ENCODE measurements around the gene SAMHD1.

Gene SAMHD1

DNA sequence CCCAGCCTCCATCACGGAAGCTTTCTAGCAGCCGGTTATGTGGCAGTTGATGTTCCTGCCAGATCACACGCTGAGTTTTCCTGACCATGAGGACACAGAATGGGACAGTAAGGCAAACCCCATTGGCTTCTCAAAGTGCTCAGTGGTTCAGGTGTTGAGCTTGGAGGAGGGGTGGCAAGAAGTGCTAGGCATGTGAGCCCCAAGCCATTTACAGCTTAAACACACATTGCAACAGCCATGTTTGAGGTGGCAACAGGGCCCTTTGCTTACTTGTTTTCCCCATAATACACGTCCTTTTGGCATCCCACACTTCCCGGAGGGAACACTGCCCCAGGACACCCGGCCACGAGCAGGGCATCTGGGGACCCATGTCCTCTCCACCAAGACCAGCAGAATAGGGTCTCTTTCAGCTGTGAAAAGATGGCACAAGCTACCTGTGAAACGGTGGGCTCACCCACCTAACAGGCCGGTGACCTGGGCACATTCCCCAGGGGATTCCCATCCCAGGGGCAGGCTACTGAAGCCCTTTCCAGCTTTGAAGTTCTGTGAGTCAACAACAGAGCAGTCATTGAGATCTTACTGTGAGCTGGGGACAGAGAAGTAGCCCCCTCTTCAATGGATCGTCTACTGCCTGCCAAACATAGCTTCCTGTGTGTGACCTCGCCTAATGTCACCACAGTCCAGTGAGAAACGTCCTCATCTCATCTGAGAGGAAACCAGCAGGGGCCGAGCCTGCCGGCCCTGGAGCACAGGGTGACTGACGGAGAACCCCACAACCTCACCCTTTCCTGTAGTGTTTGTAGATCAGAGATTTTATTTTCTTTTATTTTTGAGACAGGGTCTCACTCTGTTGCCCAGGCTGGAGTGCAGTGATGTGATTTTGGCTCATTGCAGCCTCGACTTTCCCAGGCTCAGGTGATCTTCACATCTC lies 79.6 kb downstream of the SAMHD1 start:
- DNase-seq = no peak

- DNase-seq = no peak
Observed at GRCh38 chr20:36866681-36867495, 84.6 kb downstream of the SAMHD1 start.

DNA sequence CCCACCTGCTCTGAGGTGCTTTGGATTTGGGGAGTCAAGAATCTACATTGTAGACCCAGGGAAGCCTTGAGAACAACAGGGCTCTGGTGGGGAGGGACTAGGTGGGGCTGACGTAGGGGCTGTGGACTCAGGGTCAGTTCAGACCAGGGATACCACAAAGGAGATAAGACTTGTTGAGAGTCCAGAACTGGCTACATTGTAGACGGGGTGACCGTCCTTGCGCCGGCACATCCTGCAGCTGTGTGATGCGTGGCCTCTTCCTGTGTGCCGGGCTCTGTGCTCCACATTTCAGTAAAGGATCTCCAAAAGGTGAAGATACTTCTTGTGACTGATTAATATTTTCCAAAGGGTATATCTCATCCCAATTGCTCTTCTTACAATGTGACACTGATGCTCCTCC lies 85.3 kb downstream of the SAMHD1 start:
- no peak for DNase-seq

- no peak for DNase-seq
Observed at GRCh38 chr20:36865861-36866149, 85.7 kb downstream of the SAMHD1 start.

DNA sequence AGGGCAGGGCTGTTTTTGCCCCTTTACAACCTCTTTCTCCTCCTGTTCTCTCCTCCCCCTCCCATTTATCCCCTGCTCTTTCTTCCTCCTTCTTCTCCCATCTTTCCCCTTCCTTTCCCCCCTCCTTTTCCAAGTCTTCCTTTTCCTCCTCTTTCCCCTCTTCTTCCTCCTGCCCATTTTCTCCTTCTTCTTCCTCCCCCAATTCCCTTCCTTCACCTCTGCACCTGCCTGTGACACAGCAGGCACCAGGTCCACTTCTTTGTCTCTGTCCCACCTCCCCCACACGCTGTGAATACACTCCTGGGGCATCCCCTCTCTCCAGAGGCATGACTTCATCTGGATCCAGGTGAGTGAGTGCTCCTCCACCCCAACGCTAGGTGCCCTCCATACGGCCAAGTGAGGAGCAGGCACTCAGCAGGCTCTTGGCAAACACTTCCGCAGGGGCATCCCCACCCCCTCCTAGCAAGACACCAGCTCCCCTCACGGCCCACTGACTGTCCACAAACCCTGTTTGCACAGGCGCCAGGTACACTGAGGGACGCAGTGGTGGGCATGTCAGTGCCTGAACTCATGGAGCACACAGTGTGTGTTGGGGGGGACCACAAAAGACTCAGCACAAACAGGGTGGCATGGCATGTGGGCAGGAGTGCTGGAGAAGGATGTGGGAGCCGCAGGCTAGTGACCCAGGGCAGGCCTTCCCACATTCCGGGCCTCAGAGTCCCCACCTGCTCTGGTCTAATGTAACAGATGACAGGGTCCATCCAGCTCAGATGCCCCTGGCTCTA lies 86.2 kb downstream of the SAMHD1 start:
- DNase-seq = no peak

- peak in 1 of 2 donors; percentile 11 for DNase-seq
Observed at GRCh38 chr20:36862857-36863668, 88.4 kb downstream of the SAMHD1 start.

- no peak for DNase-seq
Observed at GRCh38 chr20:36861875-36862801, 89.4 kb downstream of the SAMHD1 start.

DNA sequence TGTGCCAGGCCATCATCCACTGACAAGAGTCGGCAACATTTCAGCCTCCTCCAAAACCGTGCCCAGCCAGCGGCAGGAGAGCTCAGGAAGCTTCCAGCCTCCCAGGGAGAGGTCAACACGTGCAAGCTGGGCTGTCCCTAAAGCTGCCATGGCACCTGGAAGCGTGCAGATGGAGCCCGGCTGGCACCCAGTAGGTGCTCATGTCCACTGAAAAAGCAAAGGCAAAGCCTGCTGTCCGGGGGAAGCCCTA lies 90.0 kb downstream of the SAMHD1 start:
- no peak for DNase-seq

- no peak for DNase-seq
Observed at GRCh38 chr20:36860811-36861624, 90.5 kb downstream of the SAMHD1 start.

GRCh38 chr20:36860339-36860738 lies 91.2 kb downstream of the SAMHD1 start:
- no peak for DNase-seq

DNA sequence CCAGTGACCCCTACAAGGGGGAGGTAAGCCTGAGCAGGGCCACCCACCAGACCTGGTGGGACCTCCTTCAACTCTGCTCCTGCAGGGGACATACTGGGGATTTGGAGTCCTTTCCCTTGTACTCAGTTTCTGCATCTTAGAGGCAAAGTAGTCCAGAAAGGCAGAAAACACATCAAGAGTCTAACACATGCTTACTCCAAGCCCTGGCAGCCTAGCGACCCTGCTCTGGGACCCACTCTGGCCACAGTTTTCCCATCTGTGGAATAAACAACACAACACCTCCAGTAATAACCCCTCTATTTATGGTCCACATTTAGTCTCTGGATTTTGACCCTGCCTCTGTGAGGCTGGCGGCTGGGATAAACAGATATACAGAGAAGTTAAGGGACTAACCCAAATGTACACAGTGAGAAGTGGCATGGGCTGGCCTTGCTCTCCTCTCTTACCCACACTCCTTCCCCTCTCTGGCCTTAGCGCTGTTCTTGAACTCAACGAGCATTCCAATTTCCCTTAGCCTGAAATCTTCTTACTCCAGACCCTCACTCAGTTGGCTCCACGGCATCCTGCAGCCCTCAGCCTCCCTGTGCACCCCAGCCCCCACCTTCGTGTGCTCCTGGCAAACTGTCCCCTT lies 91.7 kb downstream of the SAMHD1 start:
- DNase-seq = no peak

DNA sequence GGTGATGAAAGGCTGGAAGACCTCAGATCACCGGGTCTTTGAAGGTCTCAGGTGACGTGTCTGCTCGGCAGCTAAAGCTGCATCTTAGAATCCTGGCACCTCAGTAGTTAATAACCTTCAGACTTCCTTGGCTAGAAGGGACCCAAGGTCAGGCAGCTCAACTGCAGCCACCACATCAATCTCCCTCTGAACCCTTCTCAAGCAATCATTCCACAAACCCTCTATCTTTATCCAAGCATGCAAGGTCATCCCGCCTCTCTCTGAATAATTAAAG lies 92.3 kb downstream of the SAMHD1 start:
- no peak for DNase-seq

- no peak for DNase-seq
Observed at GRCh38 chr20:36856691-36857635, 94.5 kb downstream of the SAMHD1 start.

GRCh38 chr20:36856195-36856594 lies 95.3 kb downstream of the SAMHD1 start:
- DNase-seq = no peak

DNA sequence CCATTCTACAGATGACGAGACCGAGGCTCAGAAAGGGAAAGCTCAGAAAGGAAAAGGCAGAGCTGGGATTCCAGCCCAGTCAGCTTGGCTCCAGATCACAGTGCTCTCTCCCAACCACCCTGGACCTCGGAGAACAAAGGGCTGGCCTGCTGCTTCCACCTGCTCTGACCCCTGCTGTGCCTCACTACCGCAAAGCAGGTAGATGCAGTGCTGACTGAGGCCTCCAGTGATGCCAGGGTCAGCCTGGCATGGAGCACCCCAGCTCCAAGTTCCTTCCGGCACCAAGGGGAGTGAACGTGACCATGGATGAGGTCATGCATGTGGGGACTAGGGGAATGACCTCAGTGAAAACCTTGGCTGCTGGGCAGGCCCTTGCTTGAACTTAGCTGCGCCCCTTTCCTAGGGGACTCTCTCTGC lies 96.3 kb downstream of the SAMHD1 start:
- no peak for DNase-seq

GRCh38 chr20:36854348-36855240 lies 96.9 kb downstream of the SAMHD1 start:
- no peak for DNase-seq

GRCh38 chr20:36852187-36852586 lies 99.3 kb downstream of the SAMHD1 start:
- no peak for DNase-seq

- no peak for DNase-seq
Observed at GRCh38 chr20:36851490-36851889, 100.0 kb downstream of the SAMHD1 start.

Measured in activated CD4-positive, alpha-beta T cell treated with anti-CD3 and anti-CD28 coated beads for 4 hours (primary cell).